Lower lobe of right lung (tissue), 2 donors: ENCODE measurements around the gene NACAD. TPM values are rescaled to one million over a fixed set of nuclear protein-coding genes. Genes with fewer than 3 reads are reported as not detected.

Experiments used
- ATAC-seq, 2 donors: fragments of 200-7000 bp; cut with Tn5 transposase; one replicate each; pipeline ENCODE4 v1.9.1; 2020 to 2022; ENCODE audit warnings: mild to moderate bottlenecking in 2 of 2, moderate library complexity in 2 of 2
- DNase-seq: peaks from one replicate; pipeline ENCODE4 v3.0.0-alpha.2; 2020
- H3K27ac ChIP-seq: fragments of 200-600 bp; one replicate; pipeline ENCODE4 v1.8.0; 2022
- H3K27me3 ChIP-seq: fragments of 200-600 bp; one replicate; pipeline ENCODE4 v1.8.0; 2022; ENCODE audit warnings: low read depth
- H3K36me3 ChIP-seq: fragments of 200-600 bp; one replicate; pipeline ENCODE4 v1.8.0; 2022; ENCODE audit warnings: mild to moderate bottlenecking
- H3K4me1 ChIP-seq: fragments of 200-600 bp; one replicate; pipeline ENCODE4 v1.8.0; 2022
- H3K4me3 ChIP-seq: fragments of 200-600 bp; one replicate; pipeline ENCODE4 v1.8.0; 2022; ENCODE audit warnings: mild to moderate bottlenecking
- H3K9me3 ChIP-seq: fragments of 200-600 bp; one replicate; pipeline ENCODE4 v1.8.0; 2022
- CTCF ChIP-seq: fragments of 200-600 bp; IDR thresholded peaks from one replicate; pipeline ENCODE4 v1.8.0; 2022; ENCODE audit warnings: antibody characterized with exemption, mild to moderate bottlenecking
- intact Hi-C: fragments of 100-400 bp; cut with DNase I; formaldehyde crosslinking; loops from one replicate; pipeline ENCODE4 v1.11.0; 2022
- total RNA-seq: library from RNA; stranded (reverse); fragmentation: NEBNext Ultra II Directional; extraction: Animal tissue kit (Norgen Biotek cat#: 25700); gene quantifications from one replicate; pipeline ENCODE4 v1.2.1, GENCODE V29; 2021
- donor health status: DM: no; HTN: yes; CAD: no; lungs with severe emphysema.

NACAD gene
- total RNA-seq, 1 donor from 2014 or later: 2.5 TPM

- no peak for ATAC-seq
- Histone ChIP-seq H3K4me3 (no peak overlapping the region), H3K36me3 (no peaks in the 10 kb centered on the region), H3K9me3 (no peaks in the 10 kb centered on the region), H3K27me3 (no peaks in the 10 kb centered on the region), H3K27ac (no peak overlapping the region), H3K4me1 (peaks cover 14% of the 10 kb centered on the region)
- DNase-seq: no peak
- TF ChIP-seq CTCF: no peak
- intact Hi-C loops: no loop called here
Measured at GRCh38 chr7:45032421-45032820, 56.3 kb downstream of the NACAD start.

GRCh38 chr7:45031829-45032228, 56.9 kb downstream of the NACAD start:
- no peak for TF ChIP-seq CTCF
- no peaks in the 10 kb centered on the region for H3K9me3 ChIP-seq
- H3K4me3 ChIP-seq: no peak overlapping the region
- no peak overlapping the region for H3K27ac ChIP-seq
- no peak for DNase-seq
- H3K4me1 ChIP-seq: peaks cover 11% of the 10 kb centered on the region
- no peaks in the 10 kb centered on the region for H3K27me3 ChIP-seq
- intact Hi-C loops: no loop called here
- peaks cover 4% of the 10 kb centered on the region for H3K36me3 ChIP-seq
- ATAC-seq: no peak

Other genes with a start within 250 kb of the NACAD start
- gene H2AZ2, start 240.9 kb downstream of the NACAD start, total RNA-seq: 139 TPM
- gene PURB, start 203.4 kb downstream of the NACAD start, total RNA-seq: 23.9 TPM
- gene MYO1G, start 110.0 kb downstream of the NACAD start, total RNA-seq: 36.3 TPM
- 45.7 TPM for gene CCM2, start 88.8 kb downstream of the NACAD start, total RNA-seq
- gene TBRG4, start 22.7 kb upstream of the NACAD start, total RNA-seq: 54.3 TPM
- 183 TPM for gene RAMP3, start 68.8 kb upstream of the NACAD start, total RNA-seq